Measurements from ENCODE around the gene GABRG2.

GABRG2 gene

DNA sequence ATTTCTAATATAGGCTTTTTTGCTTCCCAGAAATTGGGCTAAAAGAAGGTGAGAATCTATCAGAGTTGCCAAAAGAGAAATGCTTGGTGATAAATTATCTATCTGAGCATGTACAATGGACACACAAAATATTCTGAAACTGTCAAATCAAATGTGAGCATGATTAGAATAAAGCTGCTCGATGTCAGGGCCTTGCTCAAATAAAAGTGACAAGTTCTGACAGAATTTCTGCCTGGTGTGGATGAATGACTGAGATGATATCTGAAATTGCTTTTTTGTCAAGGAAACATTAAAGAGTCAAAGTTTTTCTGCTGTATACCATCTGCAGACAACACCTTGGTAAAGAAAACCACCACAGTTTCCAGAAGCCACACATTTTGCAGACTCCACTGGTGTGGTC, 128.8 kb downstream of the GABRG2 start:
- no peak for DNase-seq

DNA sequence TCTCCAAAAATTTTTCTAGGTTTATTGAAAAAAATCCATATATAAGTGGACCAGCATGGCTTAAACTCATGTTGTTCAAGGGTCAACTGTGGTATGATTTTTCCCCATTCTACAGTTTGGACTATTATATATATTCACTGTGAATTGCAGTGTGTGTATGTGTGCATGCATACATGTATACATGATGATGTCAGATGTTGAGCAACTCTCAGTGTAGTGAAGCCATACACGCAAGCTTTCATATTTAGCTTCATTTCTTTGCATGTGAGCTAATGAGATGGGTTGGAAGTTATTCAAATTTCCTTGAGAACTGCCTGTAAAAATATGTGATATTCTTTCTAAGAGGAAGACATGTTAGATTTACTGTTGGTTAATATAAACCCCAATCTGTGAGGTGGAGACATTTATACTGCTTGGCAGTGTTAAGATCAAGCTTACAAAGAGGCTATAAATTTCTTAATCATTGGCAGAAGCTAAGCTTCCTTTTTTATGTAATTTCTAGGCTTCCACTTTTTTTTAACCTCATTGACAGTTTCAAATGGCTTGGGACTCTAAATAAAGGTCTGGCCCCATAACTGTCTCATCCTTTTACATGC, 134.8 kb downstream of the GABRG2 start:
- DNase-seq, result no peak

Measured in CD4-positive, alpha-beta T cell treated with Interleukin-12 subunit alpha and Interleukin-12 subunit beta, for 1 hour (primary cell).